GM18867 (cell line): ENCODE data around the gene PRKG2.

Experiments used
- ATAC-seq: cut with Tn5 transposase; IDR thresholded peaks from one replicate; pipeline ENCODE4 v1.9.1; 2021; ENCODE audit warnings: mild to moderate bottlenecking, moderate library complexity; ENCODE audit not compliant: unreplicated experiment

PRKG2 gene

GRCh38 chr4:81102107-81102506, 112.9 kb downstream of the PRKG2 start:
- ATAC-seq: no peak

- ATAC-seq: no peak
Measured at GRCh38 chr4:81096566-81096965, 118.5 kb downstream of the PRKG2 start.

GRCh38 chr4:81095389-81095788, 119.6 kb downstream of the PRKG2 start:
- ATAC-seq: no peak

GRCh38 chr4:81093720-81094401, 121.2 kb downstream of the PRKG2 start:
- ATAC-seq: no peak

GRCh38 chr4:81085979-81086378, 129.0 kb downstream of the PRKG2 start:
- no peak for ATAC-seq

GRCh38 chr4:81085291-81085690, 129.7 kb downstream of the PRKG2 start:
- no peak for ATAC-seq

- no peak for ATAC-seq
Measured at GRCh38 chr4:81084634-81085033, 130.4 kb downstream of the PRKG2 start.

GRCh38 chr4:81084029-81084428, 131.0 kb downstream of the PRKG2 start:
- ATAC-seq: no peak

GRCh38 chr4:81081156-81081555, 133.9 kb downstream of the PRKG2 start:
- no peak for ATAC-seq

- ATAC-seq: no peak
Measured at GRCh38 chr4:81071013-81071412, 144.0 kb downstream of the PRKG2 start.

GRCh38 chr4:81069706-81070331, 145.2 kb downstream of the PRKG2 start:
- ATAC-seq: peak; percentile 99

- no peak for ATAC-seq
Measured at GRCh38 chr4:81065446-81065845, 149.6 kb downstream of the PRKG2 start.

GRCh38 chr4:81062001-81062400, 153.0 kb downstream of the PRKG2 start:
- no peak for ATAC-seq

- no peak for ATAC-seq
Measured at GRCh38 chr4:81061344-81061730, 153.7 kb downstream of the PRKG2 start.

GRCh38 chr4:81060587-81061343, 154.3 kb downstream of the PRKG2 start:
- ATAC-seq: no peak

GRCh38 chr4:81058621-81059020, 156.4 kb downstream of the PRKG2 start:
- ATAC-seq: no peak

- peak; percentile 99 for ATAC-seq
Measured at GRCh38 chr4:81052119-81053068, 162.6 kb downstream of the PRKG2 start.

GRCh38 chr4:81049907-81050306, 165.1 kb downstream of the PRKG2 start:
- no peak for ATAC-seq

GRCh38 chr4:81049330-81049729, 165.7 kb downstream of the PRKG2 start:
- no peak for ATAC-seq

- no peak for ATAC-seq
Measured at GRCh38 chr4:81042578-81043365, 172.2 kb downstream of the PRKG2 start.
